ENCODE data around the gene CPA1. TPM values are rescaled to one million over a fixed set of nuclear protein-coding genes. Genes with fewer than 3 reads are reported as not detected.

Gene CPA1
- total RNA-seq, 1 experiment from 2014 or later: not detected

GRCh38 chr7:130384371-130384801 lies 4.1 kb downstream of the CPA1 start:
- Mint-ChIP-seq H3K27ac (no peak overlapping the region), H3K36me3 (ENCODE audit: insufficient read depth in 1 of 3, low read depth in 3 of 3) (peaks cover 2 to 4% (median 2%) of the 10 kb centered on the region in 3 experiments; a peak in 4 of 7 replicates), H3K4me3 (no peak overlapping the region), H3K4me1 (peaks cover 4 to 10% of the 10 kb centered on the region in 2 experiments; a peak in 3 of 4 replicates), H3K27me3 (ENCODE audit: low read depth) (peaks cover 6% of the 10 kb centered on the region), H3K9me3 (peaks cover 0 to 6% of the 10 kb centered on the region in 2 experiments; a peak in 3 of 5 replicates)
- no peaks in the 10 kb centered on the region for H3K79me2 ChIP-seq (ENCODE audit: insufficient read depth, low read length)
- no peaks in the 10 kb centered on the region for H3K27me3 ChIP-seq (ENCODE audit: insufficient read depth, low read length)
- H3K4me1 ChIP-seq (ENCODE audit: insufficient read depth, low read length): no peaks in the 10 kb centered on the region
- H4K20me1 ChIP-seq (ENCODE audit: control insufficient read depth, insufficient read depth, insufficient read length): no peaks in the 10 kb centered on the region
- no peak overlapping the region for H3K9ac ChIP-seq (ENCODE audit: extremely low read depth, insufficient read length, low read length)
- no peaks in the 10 kb centered on the region for H3K23me2 ChIP-seq (ENCODE audit: insufficient read length, low read depth, low read length, poor library complexity, severe bottlenecking)
- no peak overlapping the region for H4K91ac ChIP-seq (ENCODE audit: insufficient read length, low read depth, low read length)
- no peak overlapping the region for H2BK12ac ChIP-seq (ENCODE audit: insufficient read length, low read depth, low read length)
- no peak overlapping the region for H3T11ph ChIP-seq (ENCODE audit: low read length)
- no peak overlapping the region for H3K23ac ChIP-seq (ENCODE audit: insufficient read length, low read depth, low read length)
- H3K14ac ChIP-seq (ENCODE audit: insufficient read depth, low read length): no peak overlapping the region
- no peaks in the 10 kb centered on the region for H3K9me3 ChIP-seq (ENCODE audit: control insufficient read depth, low read depth, low read length)
- no CpG with 5 or more reads among the region's 10 CpGs for WGBS (ENCODE audit: extremely low coverage, insufficient read length, low lambda C conversion rate)
- H2BK120ac ChIP-seq (ENCODE audit: low read depth, low read length, poor library complexity, severe bottlenecking): no peak overlapping the region
- no peak for DNase-seq
- H3K18ac ChIP-seq (ENCODE audit: insufficient read length, low read depth, low read length): no peak overlapping the region
- H2BK15ac ChIP-seq (ENCODE audit: low read depth, low read length): no peak overlapping the region
- H3K4me2 ChIP-seq (ENCODE audit: insufficient read depth, insufficient read length, low read length): no peak overlapping the region
- no peak overlapping the region for H2AK5ac ChIP-seq (ENCODE audit: insufficient read length, low read length)
- no peak overlapping the region for H2AFZ ChIP-seq (ENCODE audit: low read length)
- H3K79me1 ChIP-seq (ENCODE audit: insufficient read depth, low read depth, low read length, poor library complexity, severe bottlenecking): no peaks in the 10 kb centered on the region
- H4K8ac ChIP-seq (replicated peaks; ENCODE audit: insufficient read length, low read depth, low read length): no peak overlapping the region
- H3K4ac ChIP-seq (ENCODE audit: low read depth, low read length): no peak overlapping the region
- H3K56ac ChIP-seq (ENCODE audit: insufficient read length, low read depth, low read length): no peak overlapping the region
- no peak for TF ChIP-seq CTCF (conservative IDR thresholded peaks at IDR 0.05)
- H2BK5ac ChIP-seq (ENCODE audit: insufficient read length, low read length): no peak overlapping the region
- no peak overlapping the region for H3K27ac ChIP-seq (ENCODE audit: insufficient read length, low read depth, low read length)
- H2BK20ac ChIP-seq (ENCODE audit: low read depth, low read length, poor library complexity, severe bottlenecking): no peak overlapping the region
- H4K5ac ChIP-seq (ENCODE audit: insufficient read length, low read depth, low read length): no peak overlapping the region
